GM12801 (cell line): ENCODE measurements around the gene WNT3A.

Experiments used
- TF ChIP-seq, protein P1 (sequence below): IDR thresholded peaks from one replicate; pipeline ENCODE4 v1.5.1; 2011; ENCODE audit warnings: control low read depth; ENCODE audit not compliant: insufficient read length; ENCODE audit errors: extremely low read depth

WNT3A gene

GRCh38 chr1:228088586-228089498 is 82.0 kb downstream of the WNT3A start:
- TF ChIP-seq, protein P1, sequence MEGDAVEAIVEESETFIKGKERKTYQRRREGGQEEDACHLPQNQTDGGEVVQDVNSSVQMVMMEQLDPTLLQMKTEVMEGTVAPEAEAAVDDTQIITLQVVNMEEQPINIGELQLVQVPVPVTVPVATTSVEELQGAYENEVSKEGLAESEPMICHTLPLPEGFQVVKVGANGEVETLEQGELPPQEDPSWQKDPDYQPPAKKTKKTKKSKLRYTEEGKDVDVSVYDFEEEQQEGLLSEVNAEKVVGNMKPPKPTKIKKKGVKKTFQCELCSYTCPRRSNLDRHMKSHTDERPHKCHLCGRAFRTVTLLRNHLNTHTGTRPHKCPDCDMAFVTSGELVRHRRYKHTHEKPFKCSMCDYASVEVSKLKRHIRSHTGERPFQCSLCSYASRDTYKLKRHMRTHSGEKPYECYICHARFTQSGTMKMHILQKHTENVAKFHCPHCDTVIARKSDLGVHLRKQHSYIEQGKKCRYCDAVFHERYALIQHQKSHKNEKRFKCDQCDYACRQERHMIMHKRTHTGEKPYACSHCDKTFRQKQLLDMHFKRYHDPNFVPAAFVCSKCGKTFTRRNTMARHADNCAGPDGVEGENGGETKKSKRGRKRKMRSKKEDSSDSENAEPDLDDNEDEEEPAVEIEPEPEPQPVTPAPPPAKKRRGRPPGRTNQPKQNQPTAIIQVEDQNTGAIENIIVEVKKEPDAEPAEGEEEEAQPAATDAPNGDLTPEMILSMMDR, result no peak

- TF ChIP-seq, protein P1, result no peak
These were observed 83.0 kb downstream of the WNT3A start for GRCh38 chr1:228089519-228090380.

- TF ChIP-seq, protein P1, result no peak
These were observed 83.8 kb downstream of the WNT3A start for GRCh38 chr1:228090613-228091081.

DNA sequence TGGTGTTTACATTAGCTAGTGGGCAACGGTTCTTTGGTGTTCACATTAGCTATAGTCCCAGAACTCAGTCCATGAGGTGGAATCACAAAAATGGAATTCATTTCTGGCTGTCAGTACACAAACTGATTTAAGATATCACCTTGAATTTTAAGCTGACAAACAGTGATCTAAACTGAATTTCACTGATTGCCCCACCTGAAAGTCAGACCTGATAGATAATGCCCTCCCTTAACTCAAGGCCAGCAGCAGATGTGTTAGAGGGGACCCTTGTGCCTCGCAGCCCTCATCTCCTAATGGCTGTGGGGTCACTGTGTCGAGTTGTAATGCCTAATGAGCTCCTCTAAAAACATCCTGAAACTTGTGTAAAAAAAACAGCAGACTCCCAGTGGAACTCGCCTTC is 84.3 kb downstream of the WNT3A start:
- TF ChIP-seq, protein P1, result no peak

DNA sequence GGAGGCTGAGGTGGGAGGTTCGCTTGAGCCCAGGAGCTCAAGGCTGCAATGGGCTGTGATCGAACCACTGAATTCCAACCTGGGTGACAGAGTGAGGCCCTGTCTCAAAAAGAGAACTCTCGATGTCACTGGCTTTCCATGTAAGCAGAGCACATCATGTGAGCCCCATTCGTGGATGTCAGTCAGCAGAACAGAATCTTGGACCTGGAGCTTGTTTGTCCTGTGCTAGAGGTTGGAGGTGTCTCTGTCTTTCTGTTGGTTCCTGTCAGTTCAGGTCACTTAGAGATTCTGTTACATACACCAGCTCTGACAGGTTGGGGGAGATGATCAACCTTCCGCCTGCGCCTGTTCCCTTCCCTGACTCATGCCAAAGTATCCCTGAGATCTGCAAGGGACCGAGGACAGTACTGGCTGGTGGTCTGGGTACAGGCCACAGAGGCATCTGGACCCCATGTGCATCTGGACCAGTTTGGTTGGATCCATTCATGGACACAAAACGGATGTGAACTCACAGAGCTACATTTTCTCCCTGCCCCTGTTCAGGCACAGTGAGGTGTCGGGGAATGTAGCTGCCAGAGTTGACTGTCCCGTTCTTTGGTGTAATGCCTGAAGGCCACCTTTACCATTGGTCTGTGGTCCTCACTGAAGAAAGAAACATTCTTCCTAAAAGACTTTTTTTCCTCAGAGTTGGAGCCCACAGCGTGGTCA is 85.7 kb downstream of the WNT3A start:
- TF ChIP-seq, protein P1, result no peak

- TF ChIP-seq, protein P1, result no peak
These were observed 86.5 kb downstream of the WNT3A start for GRCh38 chr1:228093050-228093906.
